GM12878 (cell line): ENCODE results near the gene MAN2A2. TPM values are rescaled to one million over a fixed set of nuclear protein-coding genes. Genes with fewer than 3 reads are reported as not detected.

ENCODE experiments used
- ATAC-seq: fragments of 200-7000 bp; cut with Tn5 transposase; 3 replicates; pipeline ENCODE4 v1.9.1; 2020; ENCODE audit warnings: mild to moderate bottlenecking, moderate library complexity
- BruUV-seq: library from RNA; stranded (reverse); fragments of 400-500 nt; replicated peaks from 2 replicates; lab custom pipeline; 2021; lab: Mats Ljungman, UMichigan
- CTCF ChIA-PET: fragments of 300-600 bp; sonication (Branson Sonifier 250); formaldehyde crosslinking; extraction: SDS; loops from one replicate; lab custom pipeline; 2021; ENCODE audit warnings: inconsistent platforms; lab: Yijun Ruan, JAX
- POLR2A ChIA-PET: fragments of 350-600 bp; formaldehyde crosslinking; extraction: SDS; loops from one replicate; lab custom pipeline; 2021; ENCODE audit warnings: inconsistent platforms; lab: Charles Lee
- RAD21 ChIA-PET: fragments of 300-600 bp; sonication (Branson Sonifier 250); formaldehyde crosslinking; loops from one replicate; lab custom pipeline; 2023; ENCODE audit warnings: antibody characterized with exemption; ENCODE audit not compliant: unreplicated experiment; lab: Charles Lee
- SMC1A ChIA-PET: fragments of 300-600 bp; sonication (Branson Sonifier 250); formaldehyde crosslinking; loops from one replicate; lab custom pipeline; 2023; ENCODE audit not compliant: unreplicated experiment, uncharacterized antibody; lab: Charles Lee
- DNase-seq: peaks from one replicate; pipeline ENCODE4 v3.0.0-alpha.2; 2011; ENCODE audit warnings: low read depth, low spot score
- FAIRE-seq: peaks from 3 replicates; lab custom pipeline; 2011; peaks lifted over from hg19 to GRCh38; lab: Jason Lieb, UNC
- H2AFZ ChIP-seq: 2 replicates; pipeline ENCODE4 v1.6.0; 2011; ENCODE audit warnings: low read depth, low read length, control low read depth; ENCODE audit not compliant: control insufficient read depth
- H3K27ac ChIP-seq: 2 replicates; pipeline ENCODE4 v1.5.1; 2011; ENCODE audit warnings: control low read depth; ENCODE audit not compliant: control insufficient read depth, insufficient read depth
- H3K27me3 ChIP-seq, 2 experiments: replicated peaks in 1 of 2; 2 replicates each; pipeline versions ENCODE4 v1.6.0 to v1.6.1; 2011; ENCODE audit warnings: low read length in 1 of 2; ENCODE audit not compliant: control insufficient read depth in 2 of 2, insufficient read depth in 2 of 2
- H3K36me3 ChIP-seq, 2 experiments: 2 replicates each; pipeline ENCODE4 v1.5.1; 2011; ENCODE audit warnings: low read length in 1 of 2; ENCODE audit not compliant: control insufficient read depth in 2 of 2, insufficient read depth in 2 of 2
- H3K4me1 ChIP-seq: 2 replicates; pipeline ENCODE4 v1.6.1; 2011; ENCODE audit warnings: mild to moderate bottlenecking, low read length, moderate library complexity, mixed read lengths; ENCODE audit not compliant: control insufficient read depth, insufficient read depth
- H3K4me2 ChIP-seq: 2 replicates; pipeline ENCODE4 v1.6.0; 2011; ENCODE audit warnings: control low read depth; ENCODE audit not compliant: control insufficient read depth, insufficient read depth
- H3K4me3 ChIP-seq: fragments of 200-600 bp; sonication (generic); 2 replicates; pipeline ENCODE4 v1.5.1; 2016
- H3K79me2 ChIP-seq: 2 replicates; pipeline ENCODE4 v1.6.0; 2011; ENCODE audit warnings: low read length; ENCODE audit not compliant: control insufficient read depth, insufficient read depth
- H3K9ac ChIP-seq: 2 replicates; pipeline ENCODE4 v1.8.0; 2011; ENCODE audit warnings: low read length, control low read depth, mixed read lengths; ENCODE audit not compliant: control insufficient read depth, insufficient read depth
- H3K9me3 ChIP-seq: replicated peaks from 3 replicates; pipeline ENCODE4 v1.5.1; 2011; ENCODE audit warnings: mild to moderate bottlenecking, low read length; ENCODE audit not compliant: control insufficient read depth, insufficient read depth
- H4K20me1 ChIP-seq: 2 replicates; pipeline ENCODE4 v1.6.0; 2011; ENCODE audit not compliant: control insufficient read depth, insufficient read depth
- MLLT1 ChIP-seq: fragments of 450-650 bp; IDR thresholded peaks from 2 replicates; pipeline ENCODE4 v1.6.1; 2016; ENCODE audit warnings: mild to moderate bottlenecking
- MTA3 ChIP-seq: IDR thresholded peaks from 2 replicates; pipeline ENCODE4 v1.6.1; 2012; ENCODE audit warnings: low read length, inconsistent platforms, borderline replicate concordance
- SPI1 ChIP-seq: IDR thresholded peaks from 2 replicates; pipeline ENCODE4 v1.6.1; 2011; ENCODE audit warnings: low read depth, mild to moderate bottlenecking, low read length, moderate library complexity, borderline replicate concordance; ENCODE audit not compliant: insufficient read depth
- ZNF217 ChIP-seq: fragments of 450-650 bp; IDR thresholded peaks from 2 replicates; pipeline ENCODE4 v1.6.1; 2017; ENCODE audit warnings: antibody characterized with exemption, mild to moderate bottlenecking
- WGBS: methylation state at CpG from one replicate; pipeline ENCODE4 v1.1.6; 2016; ENCODE audit warnings: low lambda C conversion rate; ENCODE audit not compliant: insufficient replicate concordance, insufficient coverage; ENCODE audit errors: missing lambda C conversion rate; 5-methylcytosine and 5-hydroxymethylcytosine counted together
- in situ Hi-C: fragments of 300-500 bp; cut with MboI; formaldehyde crosslinking; loops from 9 replicates; pipeline ENCODE4 v1.14.3; 2018; ENCODE audit warnings: mixed read lengths
- intact Hi-C: fragments of 100-400 bp; cut with micrococcal nuclease; formaldehyde crosslinking; loops from one replicate; pipeline ENCODE4 v1.14.2; 2022; ENCODE audit not compliant: unreplicated experiment
- polyA plus RNA-seq, 11 experiments: library from polyadenylated mRNA; depleted of rRNA in 4 of 11; unstranded in 6 of 11; stranded (reverse) in 5 of 11; fragments of >200 nt; fragmentation: Nextera tagmentation in 4 of 11; fragmentation: Illumina TruSeq in 1 of 11; extraction: Ambion mirVana in 4 of 11; extraction: Trizol in 1 of 11; gene quantifications; 1 replicate in 1 of 11; 2 replicates in 10 of 11; pipeline versions ENCODE4 v1.2.1 to v1.2.3, GENCODE V29; 2011 to 2016; ENCODE audit warnings: inconsistent platforms in 2 of 11, missing spikeins in 2 of 11, low read depth in 1 of 11
- total RNA-seq, 4 experiments: library from RNA; depleted of rRNA in 3 of 4; stranded (reverse); fragments of >200 nt in 3 of 4; fragmentation: Illumina TruSeq in 1 of 4; extraction: Trizol in 1 of 4; gene quantifications; 2 replicates each; pipeline versions ENCODE4 v1.2.1 to v1.2.3, GENCODE V29; 2013 to 2021

The MAN2A2 gene
- total and polyA plus RNA-seq, 10 of the 15 experiments (the other 5 are each of a cell fraction or from before 2014, with no cell fraction given) = 4.2 to 79.4 (median 23.2) TPM

- FAIRE-seq (no peak), ATAC-seq (no peak), DNase-seq (no peak)
- H3K4me1 ChIP-seq = peaks cover 12% of the 10 kb centered on the region
- H3K36me3 ChIP-seq = peaks cover 18 to 29% of the 10 kb centered on the region in 2 experiments
- TF ChIP-seq MLLT1 (peak; percentile 89), SPI1 (no peak), MTA3 (no peak), ZNF217 (no peak)
- H2AFZ ChIP-seq = no peak overlapping the region
- peaks cover 18% of the 10 kb centered on the region for H3K79me2 ChIP-seq
- H3K27me3 ChIP-seq = no peaks in the 10 kb centered on the region
- ChIA-PET RAD21 (interaction anchor here (1.7 to 9.2 kb wide), 2 partner anchors 28 to 185 kb away, joined by 3 to 193 read pairs; partner anchors contain the start of genes HDDC3 and UNC45A), CTCF (interaction anchor here (1.1 to 15.1 kb wide), 3 partner anchors 18 to 24 kb away, joined by 4 to 480 read pairs (median 6); partner anchors contain the start of genes HDDC3 and UNC45A), POLR2A (interaction anchor here (1.3 to 7.6 kb wide), 3 partner anchors 14 to 28 kb away, joined by 3 to 113 read pairs (median 42); partner anchors contain the start of genes HDDC3 and UNC45A), SMC1A (interaction anchor here (1.4 to 12.3 kb wide), 6 partner anchors 17 to 197 kb away, joined by 3 to 225 read pairs (median 8); partner anchors contain the start of genes HDDC3 and UNC45A)
- intact Hi-C loops (no loop called here), in situ Hi-C loops (no loop called here)
- H3K27ac ChIP-seq = no peak overlapping the region
- H3K9me3 ChIP-seq = no peaks in the 10 kb centered on the region
- BruUV-seq = no TSS peak
- 97% methylated on average over 9 of the region's 9 CpGs for WGBS
- no peaks in the 10 kb centered on the region; the same call in 1 of the 2 replicates for H4K20me1 ChIP-seq
- no peak overlapping the region for H3K4me3 ChIP-seq
- no peak overlapping the region for H3K4me2 ChIP-seq
- no peak overlapping the region for H3K9ac ChIP-seq
Measured at GRCh38 chr15:90904746-90905145, 1.6 kb downstream of the MAN2A2 start.
